Measurements from ENCODE around the gene SEMA5B. TPM values are rescaled to one million over a fixed set of nuclear protein-coding genes. Genes with fewer than 3 reads are reported as not detected.

Gene SEMA5B
- total RNA-seq, 1 donor from 2014 or later, result 4.2 TPM

DNA sequence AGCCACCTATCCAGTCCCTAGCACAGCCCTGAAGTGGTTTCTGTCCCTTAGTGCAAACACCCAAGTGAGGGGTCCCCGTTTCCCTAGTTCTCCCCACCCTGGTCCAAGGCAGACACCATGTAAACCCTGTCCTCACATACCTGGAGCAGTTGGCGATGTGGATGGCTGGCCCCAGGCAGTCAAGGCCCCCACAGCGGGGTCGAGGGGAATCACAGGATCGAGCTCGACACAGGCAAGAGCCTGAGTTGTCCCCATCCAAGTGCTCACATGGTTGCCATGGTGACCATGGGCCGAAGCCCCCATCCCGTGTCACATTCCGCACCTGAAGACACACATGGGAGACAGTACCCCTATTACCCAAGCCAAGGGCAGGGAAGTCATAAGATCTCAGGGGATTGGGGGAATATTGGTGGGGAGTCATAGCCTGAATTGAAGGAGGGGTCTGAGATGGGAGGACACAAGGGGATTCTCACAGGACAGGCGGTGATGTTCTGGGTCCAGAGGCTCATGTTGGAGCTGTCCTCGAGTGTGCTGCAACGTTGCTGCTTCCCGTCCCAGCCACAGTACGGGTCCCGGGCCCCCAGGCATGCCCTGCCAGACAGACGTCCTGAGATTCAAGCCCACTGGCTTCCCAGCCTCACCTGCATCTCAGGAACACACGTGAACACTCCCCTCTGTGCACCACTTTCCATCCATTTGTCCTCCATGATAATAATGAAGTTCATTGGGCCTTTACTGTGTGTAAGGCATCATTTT, 112.1 kb downstream of the SEMA5B start:
- Mint-ChIP-seq H3K9me3 (ENCODE audit: low read depth) (no peaks in the 10 kb centered on the region), H3K4me3 (ENCODE audit: low read depth) (no peak overlapping the region), H3K27me3 (peaks cover 8% of the 10 kb centered on the region), H3K27ac (no peak overlapping the region), H3K4me1 (ENCODE audit: low read depth) (no peaks in the 10 kb centered on the region), H3K36me3 (ENCODE audit: insufficient read depth) (no peaks in the 10 kb centered on the region)
- TF ChIP-seq, protein P1, sequence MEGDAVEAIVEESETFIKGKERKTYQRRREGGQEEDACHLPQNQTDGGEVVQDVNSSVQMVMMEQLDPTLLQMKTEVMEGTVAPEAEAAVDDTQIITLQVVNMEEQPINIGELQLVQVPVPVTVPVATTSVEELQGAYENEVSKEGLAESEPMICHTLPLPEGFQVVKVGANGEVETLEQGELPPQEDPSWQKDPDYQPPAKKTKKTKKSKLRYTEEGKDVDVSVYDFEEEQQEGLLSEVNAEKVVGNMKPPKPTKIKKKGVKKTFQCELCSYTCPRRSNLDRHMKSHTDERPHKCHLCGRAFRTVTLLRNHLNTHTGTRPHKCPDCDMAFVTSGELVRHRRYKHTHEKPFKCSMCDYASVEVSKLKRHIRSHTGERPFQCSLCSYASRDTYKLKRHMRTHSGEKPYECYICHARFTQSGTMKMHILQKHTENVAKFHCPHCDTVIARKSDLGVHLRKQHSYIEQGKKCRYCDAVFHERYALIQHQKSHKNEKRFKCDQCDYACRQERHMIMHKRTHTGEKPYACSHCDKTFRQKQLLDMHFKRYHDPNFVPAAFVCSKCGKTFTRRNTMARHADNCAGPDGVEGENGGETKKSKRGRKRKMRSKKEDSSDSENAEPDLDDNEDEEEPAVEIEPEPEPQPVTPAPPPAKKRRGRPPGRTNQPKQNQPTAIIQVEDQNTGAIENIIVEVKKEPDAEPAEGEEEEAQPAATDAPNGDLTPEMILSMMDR (IDR thresholded peaks at IDR 0.05; ENCODE audit: unreplicated experiment), result no peak
- no peak for DNase-seq (ENCODE audit: low spot score, unreplicated experiment)

DNA sequence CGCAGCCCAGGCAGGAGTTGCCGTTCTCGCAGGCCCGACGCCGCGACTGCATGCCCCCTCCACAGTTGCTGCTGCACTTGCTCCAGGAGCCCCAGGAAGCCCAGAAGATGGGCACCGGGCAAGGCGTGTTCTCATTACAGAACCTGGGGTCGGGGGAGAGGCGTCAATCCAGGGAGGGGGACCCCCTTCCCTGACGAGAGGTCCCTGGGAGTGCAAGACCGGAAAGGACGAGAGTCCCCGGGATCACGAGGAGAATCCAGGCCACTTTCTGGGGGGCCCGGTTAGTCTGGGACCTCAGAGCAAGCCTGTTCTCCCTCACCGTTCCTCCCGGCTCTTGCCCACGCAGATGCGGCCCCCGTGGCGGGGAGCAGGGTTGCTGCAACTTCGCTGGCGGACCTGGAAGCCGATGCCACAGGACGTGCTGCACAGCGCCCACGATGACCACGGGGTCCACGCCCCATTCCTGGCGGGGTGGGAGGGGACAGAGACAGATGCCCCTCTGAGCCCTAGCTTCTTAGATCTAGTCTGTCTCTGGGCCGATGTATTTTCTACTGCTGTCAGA, 113.9 kb downstream of the SEMA5B start:
- Mint-ChIP-seq H3K27ac (no peak overlapping the region), H3K4me3 (ENCODE audit: low read depth) (no peak overlapping the region), H3K27me3 (peaks cover 3% of the 10 kb centered on the region), H3K4me1 (ENCODE audit: low read depth) (no peaks in the 10 kb centered on the region), H3K9me3 (ENCODE audit: low read depth) (no peaks in the 10 kb centered on the region), H3K36me3 (ENCODE audit: insufficient read depth) (no peaks in the 10 kb centered on the region)
- DNase-seq (ENCODE audit: low spot score, unreplicated experiment), result no peak
- TF ChIP-seq, protein P1 (IDR thresholded peaks at IDR 0.05; ENCODE audit: unreplicated experiment), result no peak

DNA sequence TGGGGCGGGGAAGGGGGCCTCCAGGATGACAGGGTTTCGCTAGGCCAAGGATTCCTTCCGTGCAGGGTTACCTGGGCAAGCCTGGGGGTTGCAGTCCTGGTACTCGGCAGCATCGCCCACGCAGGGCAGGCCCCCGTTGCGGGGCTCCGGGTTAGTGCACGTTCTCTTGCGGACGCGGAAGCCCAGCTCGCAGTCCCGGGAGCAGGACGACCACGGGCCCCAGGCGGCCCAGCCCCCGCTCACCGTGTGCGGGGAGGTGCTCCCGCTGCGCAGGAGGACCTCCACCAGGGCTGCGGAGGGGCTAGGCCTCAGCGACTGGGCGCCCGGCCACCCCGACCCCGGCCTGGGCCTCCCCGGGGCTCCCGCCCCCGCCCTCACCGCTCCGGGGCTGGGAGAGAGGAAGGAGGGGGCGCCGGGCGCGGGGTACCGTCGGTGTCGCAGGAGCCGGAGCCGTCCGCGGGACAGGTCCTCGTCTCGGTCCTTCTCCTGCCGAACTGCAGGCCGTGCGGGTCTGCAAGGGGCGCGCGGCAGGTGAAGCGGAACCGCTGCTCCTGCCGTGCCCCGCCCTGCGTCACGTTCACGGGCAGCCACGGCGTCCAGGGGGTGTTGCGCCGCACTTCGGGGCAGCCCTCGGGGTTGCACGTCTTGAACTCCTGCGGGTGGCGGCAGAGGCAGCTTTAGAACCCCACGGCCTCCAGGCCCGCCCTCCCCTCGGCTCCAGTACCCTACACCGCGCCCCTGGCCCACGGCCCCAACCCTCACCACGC, 114.6 kb downstream of the SEMA5B start:
- TF ChIP-seq, protein P1 (IDR thresholded peaks at IDR 0.05; ENCODE audit: unreplicated experiment), result no peak
- Mint-ChIP-seq H3K27ac (no peak overlapping the region), H3K36me3 (ENCODE audit: insufficient read depth) (no peaks in the 10 kb centered on the region), H3K4me1 (ENCODE audit: low read depth) (no peaks in the 10 kb centered on the region), H3K4me3 (ENCODE audit: low read depth) (no peak overlapping the region), H3K9me3 (ENCODE audit: low read depth) (no peaks in the 10 kb centered on the region), H3K27me3 (peaks cover 3% of the 10 kb centered on the region)
- no peak for DNase-seq (ENCODE audit: low spot score, unreplicated experiment)

DNA sequence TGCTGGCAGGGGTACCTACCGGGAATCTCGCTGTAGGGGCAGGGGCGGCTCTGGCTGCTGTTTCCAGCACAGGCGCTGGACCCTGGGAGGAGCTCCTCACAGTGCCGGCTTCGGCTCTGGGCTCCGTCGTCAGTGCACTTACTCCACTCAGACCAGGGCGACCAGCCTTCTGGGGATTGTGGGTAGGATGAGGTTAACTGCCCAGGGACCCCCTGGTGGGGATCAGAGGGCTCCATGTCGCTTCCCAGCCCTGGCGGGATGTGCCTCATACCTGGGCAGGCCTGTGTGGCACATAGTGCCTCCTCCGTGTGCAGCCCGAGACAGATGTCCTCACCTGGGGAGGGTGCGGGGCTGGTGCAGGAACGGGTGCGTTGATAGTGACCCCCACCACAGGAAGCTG, 115.7 kb downstream of the SEMA5B start:
- H3K9me3 Mint-ChIP-seq (ENCODE audit: low read depth), result no peaks in the 10 kb centered on the region
- no peak overlapping the region for H3K4me3 Mint-ChIP-seq (ENCODE audit: low read depth)
- H3K27ac Mint-ChIP-seq, result no peak overlapping the region
- H3K27me3 Mint-ChIP-seq, result peaks cover 2% of the 10 kb centered on the region
- no peaks in the 10 kb centered on the region for H3K4me1 Mint-ChIP-seq (ENCODE audit: low read depth)
- no peak for DNase-seq (ENCODE audit: low spot score, unreplicated experiment)
- H3K36me3 Mint-ChIP-seq (ENCODE audit: insufficient read depth), result no peaks in the 10 kb centered on the region
- TF ChIP-seq, protein P1 (IDR thresholded peaks at IDR 0.05; ENCODE audit: unreplicated experiment), result no peak

DNA sequence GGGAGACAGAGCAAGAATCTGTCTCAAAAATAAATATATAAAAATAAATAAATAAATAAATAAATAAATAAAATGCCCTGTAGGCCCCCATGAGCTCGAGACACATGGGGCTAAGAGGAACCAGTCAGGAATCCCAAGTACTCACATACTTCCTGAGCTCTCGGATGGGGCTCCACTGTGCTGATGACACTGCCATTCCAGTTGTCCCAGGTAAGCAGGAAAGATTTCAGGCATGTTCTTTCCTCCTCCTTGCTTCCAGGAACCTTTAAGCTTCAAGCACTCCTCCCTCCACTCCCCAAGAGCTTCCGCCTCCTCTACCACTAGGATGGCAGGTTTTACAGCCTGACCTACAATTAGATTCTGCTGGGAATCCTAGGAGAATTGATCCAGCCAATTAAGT, 119.3 kb downstream of the SEMA5B start:
- DNase-seq (ENCODE audit: low spot score, unreplicated experiment), result no peak
- TF ChIP-seq, protein P1 (IDR thresholded peaks at IDR 0.05; ENCODE audit: unreplicated experiment), result no peak
- H3K27ac Mint-ChIP-seq, result no peak overlapping the region
- no peaks in the 10 kb centered on the region for H3K27me3 Mint-ChIP-seq
- no peaks in the 10 kb centered on the region for H3K4me1 Mint-ChIP-seq (ENCODE audit: low read depth)
- no peaks in the 10 kb centered on the region for H3K36me3 Mint-ChIP-seq (ENCODE audit: insufficient read depth)
- H3K9me3 Mint-ChIP-seq (ENCODE audit: low read depth), result peaks cover 4% of the 10 kb centered on the region
- no peak overlapping the region for H3K4me3 Mint-ChIP-seq (ENCODE audit: low read depth)
